G401.6 (cell line): Measurements from ENCODE around the gene GPR139.

ENCODE experiments used
- FAIRE-seq: peaks from 2 replicates; lab custom pipeline; 2012; peaks lifted over from hg19 to GRCh38; lab: Jason Lieb, UNC

Gene GPR139

DNA sequence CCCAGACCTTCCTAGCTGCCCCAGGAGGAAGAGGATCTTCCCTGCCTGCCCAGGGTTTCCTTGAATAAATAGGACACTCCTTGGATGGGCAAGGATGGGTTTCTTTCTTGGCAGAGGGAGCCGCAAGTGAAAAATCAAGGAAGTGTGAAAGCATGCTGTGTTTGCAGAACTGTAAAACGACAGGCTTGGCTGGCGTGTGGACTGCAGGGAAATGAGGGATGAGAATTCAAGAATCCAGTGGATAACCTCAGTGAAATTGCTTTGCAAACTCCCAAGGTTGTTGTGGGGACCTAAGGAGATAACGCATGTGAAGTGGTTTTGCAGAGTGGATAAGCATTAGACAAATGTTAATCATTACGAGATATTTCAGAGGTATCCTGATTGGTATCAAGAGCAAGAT is 20.4 kb downstream of the GPR139 start:
- no peak for FAIRE-seq

DNA sequence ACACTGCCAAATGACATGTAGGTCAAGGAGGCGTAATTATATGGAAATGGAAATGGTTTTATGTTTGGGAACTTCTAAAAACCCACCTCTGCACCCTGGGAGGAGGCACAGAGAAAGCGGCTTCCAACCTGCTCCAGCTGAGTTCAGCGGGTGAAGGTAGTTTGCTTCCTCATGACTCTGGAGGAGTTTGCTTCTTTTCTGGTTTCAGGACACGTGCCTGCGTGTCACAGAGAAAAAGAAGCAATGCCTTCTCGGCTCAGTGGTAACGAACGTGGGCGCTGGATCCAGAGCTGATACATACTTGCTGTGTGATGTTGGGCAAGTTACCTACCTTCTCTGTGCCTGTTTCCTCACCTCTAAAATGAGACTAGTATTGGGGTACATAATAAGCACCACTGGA is 22.1 kb downstream of the GPR139 start:
- FAIRE-seq, result no peak

DNA sequence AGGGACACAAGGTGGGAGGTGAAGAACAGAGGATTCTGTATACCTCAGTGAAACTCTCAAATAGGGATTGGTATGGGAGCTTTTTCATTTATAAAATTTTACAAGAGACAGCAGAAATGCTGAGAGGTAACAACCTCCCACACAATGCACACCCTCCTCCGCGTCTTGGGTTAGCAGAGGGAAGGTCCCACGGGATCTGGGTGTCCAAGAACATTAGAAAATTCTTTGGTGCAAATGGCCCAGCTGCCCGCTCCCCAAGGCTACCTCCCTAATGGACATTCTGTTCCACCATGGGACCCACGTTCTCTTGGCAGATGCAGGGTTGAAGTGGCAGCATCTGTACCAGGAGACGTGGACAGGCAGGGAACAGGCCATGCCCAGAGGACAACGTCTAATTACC is 22.5 kb downstream of the GPR139 start:
- no peak for FAIRE-seq

DNA sequence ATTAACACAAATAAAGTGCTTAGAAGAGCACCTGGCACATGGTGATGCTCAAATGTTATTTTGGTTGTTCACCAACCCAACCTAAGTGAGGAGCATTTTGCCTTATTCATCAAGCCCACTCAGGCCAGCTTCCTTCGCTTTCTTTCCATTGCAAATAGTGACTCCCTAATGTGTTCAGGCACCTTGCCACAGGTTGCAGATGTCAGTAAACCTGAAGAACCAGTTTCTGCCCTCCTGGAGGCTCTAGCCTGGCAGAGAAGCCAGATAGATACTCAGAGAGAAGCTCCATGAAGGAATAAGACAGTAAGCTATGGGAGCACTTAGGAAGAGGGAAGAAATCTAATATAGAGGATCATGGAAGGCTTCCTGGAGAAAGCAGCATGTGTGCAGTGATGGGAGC is 23.9 kb downstream of the GPR139 start:
- FAIRE-seq, result no peak

DNA sequence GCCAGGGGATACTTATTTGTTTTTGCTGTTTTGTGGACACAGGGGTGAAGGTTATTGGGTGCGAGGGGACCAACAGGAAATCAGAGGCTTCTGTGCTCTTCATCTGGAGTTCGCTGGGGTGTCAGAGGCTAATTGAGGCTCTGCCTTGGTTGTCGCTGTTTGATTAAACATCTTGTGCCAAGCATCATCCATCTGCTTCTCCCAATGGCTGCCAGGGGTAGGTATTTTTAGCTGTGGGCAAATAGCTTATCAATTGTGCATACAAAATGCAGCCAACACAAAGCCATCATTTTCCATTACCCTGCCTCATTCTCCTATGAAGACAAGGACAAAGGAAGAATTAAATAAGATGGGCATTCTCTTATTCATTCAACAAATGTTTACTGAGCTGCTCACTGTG is 27.8 kb downstream of the GPR139 start:
- FAIRE-seq, result no peak

DNA sequence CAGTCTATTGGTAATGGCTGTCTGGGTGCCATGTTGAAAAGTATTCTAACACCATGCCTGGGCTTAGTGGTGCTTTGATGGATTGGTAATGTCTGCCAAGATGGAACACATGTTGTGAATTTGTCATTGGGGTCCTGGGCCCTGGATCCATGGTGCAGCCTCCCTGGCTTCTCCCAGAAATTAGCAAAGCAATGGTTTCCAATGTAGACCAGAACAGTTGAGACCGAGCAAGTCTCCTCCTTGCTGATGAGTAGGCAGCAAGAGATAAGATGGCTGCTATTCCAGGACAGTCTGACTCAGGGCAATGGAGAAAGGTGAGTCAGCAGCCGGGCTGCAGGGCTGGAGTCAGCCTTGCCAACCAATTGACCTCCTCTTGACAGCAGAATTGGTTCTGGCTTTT is 30.8 kb downstream of the GPR139 start:
- FAIRE-seq, result no peak

DNA sequence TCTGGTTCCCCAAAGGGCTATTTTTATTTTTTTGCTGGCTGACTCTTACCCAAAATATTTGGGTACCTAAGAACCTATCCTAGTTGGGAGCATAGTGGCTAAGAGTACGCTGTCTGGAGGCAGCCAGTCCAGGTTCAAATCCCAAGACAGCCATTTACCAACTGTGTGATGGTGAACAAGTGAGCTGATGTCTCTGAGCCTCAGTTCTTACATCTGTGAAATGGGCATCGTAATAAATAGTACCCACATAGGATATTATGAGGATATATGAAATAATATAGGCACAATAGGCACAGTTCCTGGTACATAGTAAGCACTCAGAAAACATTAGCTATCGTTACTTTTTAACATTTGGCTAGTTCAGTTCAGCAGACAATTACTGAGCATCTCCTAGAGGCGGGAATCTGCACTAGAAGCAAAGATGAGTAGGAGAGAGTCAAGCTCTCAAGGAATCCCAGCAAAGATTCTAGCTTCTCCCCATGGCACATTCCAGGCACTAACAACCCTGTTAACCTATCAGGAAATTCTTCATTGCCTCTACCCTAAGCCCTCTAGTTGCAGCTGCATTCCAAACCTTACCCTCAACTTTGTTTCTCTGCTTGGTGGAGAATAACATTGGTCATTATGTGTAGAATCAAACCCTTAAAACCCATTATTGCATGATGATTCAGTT is 31.6 kb downstream of the GPR139 start:
- no peak for FAIRE-seq

DNA sequence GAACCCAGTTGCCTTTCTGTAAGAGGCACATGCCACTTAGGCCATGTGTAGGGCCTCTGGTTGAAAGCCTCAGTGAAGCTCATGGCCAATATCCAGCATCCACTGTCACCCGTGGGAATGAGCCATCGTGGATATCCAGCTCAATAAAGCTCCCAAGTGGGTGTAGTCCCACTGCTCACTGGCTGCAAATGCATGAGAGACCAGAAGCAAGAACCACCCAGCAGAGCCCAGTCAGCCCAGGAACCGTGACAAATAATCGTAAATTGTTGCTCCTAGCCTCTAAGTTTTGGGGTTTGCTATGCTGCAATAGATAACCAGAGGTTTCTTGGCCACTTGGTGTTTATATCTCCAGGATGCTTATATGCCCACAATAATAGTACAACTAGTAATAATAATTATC is 33.7 kb downstream of the GPR139 start:
- FAIRE-seq, result no peak

DNA sequence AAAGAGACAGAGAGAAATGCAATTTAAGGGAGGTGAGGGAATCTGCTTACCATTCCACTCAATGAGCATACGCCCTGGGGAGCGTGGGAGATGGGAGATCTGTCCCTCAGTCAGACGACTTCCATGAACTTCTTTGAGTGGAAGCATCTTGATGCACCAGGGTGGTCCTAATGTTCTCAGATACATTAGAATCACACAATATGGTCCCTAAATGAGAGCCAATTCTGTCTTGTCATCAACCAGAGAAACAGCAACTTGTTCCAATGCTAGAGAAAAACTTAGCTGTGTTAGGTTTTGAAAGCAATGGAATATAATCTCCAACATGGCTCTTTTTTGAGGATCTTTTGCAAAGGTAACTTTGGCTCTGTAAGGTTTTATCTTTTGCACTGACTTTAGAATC is 44.1 kb downstream of the GPR139 start:
- FAIRE-seq, result no peak

DNA sequence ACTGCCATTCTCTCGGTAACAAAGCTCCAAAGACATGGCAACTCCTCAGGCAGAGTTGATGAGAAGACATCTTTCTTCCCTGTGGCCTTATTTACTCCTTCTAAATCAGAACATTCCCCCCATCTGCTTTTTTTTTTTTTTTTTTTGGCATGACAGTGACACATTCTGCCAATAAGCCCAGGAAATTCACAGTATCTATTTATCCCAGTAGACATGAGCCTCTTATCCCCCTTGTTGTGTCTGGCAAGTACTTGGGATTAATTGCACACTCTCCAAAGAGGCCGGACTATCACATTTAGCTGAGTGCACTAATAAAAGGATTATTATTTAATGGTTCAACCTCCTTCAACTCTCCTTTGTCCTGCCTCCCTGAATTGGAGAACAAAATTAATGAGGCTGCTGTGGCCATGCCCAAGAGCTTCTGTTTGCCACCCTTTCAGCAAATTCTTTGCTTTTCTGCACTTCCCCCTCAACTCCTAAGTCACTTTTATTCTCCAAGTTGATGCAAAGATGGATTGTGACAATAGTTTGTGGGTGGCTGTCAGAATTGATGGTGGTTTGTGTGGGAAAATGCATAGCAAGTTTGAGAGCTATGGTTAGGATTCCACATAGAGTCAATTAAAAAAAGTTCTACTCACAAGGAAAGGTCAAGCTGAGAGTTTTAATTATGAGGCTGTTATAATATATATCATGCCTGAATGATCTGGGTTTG is 47.2 kb downstream of the GPR139 start:
- no peak for FAIRE-seq

DNA sequence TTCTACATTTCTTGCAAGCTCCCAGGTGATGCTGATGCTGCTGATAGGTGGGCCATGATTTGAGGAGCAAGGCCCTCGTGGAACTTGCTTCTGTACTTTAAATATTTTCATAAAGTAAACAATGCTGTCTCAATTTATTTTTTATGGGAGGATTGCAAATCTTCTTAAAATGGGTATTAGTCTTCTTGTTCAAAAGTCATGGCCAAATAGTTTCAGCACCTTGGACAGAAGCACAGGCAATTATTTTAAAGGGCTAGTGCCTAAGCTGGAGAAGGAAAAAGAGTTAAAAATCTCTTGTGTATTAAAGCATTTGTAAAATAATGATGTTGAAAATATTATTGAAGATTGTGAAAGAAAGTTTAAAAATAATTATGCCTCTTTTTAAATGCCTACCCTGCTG is 50.5 kb downstream of the GPR139 start:
- no peak for FAIRE-seq

DNA sequence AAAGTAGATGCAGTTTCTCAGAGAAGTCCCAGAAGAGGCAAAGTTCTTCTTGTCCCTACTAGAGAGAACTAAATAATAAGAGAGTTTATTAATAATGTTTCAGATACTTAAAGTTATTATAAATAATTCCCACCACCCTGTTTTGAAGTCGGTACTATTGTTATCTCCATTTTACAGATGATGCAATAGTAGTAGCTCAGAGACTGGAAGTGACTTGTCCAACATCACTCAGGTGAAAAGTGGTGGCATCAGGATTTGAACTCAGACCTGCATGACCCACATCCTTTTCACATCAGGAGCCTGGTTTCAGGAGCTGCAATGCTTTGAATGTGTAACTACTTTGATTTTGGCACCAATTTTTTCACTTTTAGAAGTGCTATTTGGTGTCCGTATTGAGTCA is 52.7 kb downstream of the GPR139 start:
- FAIRE-seq, result no peak

DNA sequence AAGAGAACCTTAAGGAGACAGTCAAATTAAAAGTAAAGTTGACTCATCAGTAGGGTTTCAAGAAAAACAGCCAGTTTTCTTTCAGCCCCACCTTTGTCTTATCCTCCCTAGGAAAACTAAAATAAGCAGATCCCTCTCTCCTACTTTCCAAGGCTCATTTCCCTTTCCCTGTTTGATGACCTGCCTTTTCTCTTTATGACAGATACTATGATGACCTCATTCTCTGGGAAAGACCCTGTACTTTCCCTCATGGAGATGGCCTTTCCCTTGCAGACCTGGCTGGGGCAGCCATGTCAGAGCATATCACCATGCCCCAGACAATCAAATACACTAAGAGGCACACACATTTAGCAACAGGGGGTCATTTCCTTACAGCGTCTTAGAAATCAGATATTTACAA is 53.6 kb downstream of the GPR139 start:
- FAIRE-seq, result no peak

DNA sequence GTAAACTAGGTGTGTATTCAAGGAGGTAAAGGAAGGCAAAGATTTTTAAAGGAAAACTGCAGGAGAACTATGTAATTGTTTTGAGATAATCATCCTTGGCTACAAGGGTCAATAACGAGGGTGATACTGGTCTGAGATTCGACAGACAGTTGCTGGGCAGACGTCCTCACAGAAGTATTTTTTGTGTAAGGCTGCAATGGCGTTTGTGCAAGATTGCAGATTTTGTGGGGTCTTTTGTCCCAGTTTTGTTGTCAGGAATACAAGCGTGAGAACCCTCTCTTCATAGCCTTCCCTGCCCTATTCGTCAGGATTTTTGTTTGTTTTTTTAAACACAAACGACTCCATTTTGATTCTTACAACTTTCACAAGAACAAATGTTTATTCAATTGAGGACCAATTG is 57.5 kb downstream of the GPR139 start:
- no peak for FAIRE-seq

DNA sequence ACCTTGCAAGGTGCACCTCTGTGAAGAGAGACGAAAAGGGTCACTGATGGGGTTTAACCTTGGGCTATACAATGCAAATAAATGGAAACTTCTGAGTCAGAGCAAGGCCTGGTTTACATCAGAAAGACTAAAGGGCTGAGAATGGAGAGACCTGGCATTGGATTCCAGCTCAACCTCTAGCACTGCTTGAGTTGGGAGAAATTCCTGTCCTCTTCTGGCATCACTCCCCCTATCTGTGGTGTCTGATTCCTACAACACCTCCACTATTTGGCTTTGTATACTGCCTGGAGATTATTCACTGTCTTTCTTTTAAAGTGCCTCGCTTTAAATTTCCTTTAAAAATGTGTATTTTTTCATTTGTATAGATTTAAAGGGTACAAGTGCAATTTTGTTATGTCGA is 68.8 kb downstream of the GPR139 start:
- no peak for FAIRE-seq

DNA sequence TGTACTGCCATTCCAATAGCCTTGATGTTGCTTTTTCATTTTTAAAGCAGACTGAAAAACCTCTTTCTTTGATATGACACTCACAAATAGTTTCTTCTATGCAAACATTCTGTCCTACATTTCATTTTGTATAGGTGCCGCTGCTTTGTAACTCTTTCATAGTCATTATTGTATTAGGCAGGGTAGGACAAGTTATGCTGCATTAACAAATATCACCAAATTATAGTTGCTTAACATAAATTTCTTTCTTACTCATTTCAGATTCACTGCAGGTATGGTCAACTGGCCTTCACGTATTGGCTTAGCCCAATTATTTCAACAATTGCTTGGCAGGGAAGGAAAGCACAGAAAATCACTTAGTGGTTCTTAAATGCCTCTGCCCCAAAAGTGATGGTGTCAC is 70.8 kb downstream of the GPR139 start:
- FAIRE-seq, result no peak

DNA sequence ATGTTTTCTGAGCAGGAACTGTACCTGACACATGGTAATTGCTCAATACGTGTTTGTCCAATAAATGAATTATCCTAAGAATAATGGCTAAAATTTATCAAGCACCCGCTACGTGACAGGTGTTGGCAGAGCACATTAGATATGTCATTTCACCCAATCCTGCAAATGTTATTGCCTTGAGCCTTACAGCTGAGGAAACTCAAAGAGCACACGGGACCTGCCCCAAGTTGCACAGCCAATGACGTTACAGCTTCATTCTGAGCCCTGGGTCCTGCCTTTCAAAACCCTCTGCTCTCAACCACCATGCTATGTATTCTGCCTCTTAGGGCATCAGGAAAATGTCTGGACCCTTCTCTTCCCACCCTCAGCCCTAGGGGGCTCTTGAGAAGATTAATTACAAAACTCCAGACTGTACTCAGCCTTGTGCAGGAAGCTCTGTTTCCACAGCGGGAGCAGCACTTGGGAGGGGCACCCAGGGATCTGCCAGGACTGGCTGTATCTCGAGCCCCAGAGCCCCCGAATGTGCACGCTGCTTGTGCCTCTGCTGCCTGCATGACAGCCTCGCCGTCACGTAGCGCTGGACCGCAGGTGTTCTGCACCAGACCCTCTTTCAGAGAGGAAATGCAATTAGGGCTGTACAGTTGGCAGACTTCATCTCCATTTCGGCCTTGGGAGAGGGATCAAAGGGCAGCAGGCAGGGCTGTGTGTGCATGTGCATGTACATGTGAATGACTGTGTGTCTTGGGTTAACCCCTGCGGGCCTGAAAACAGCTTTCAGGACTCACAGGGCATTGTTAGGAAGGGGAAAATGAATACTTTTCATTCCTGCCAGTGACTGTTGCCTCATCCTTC is 71.6 kb downstream of the GPR139 start:
- no peak for FAIRE-seq

DNA sequence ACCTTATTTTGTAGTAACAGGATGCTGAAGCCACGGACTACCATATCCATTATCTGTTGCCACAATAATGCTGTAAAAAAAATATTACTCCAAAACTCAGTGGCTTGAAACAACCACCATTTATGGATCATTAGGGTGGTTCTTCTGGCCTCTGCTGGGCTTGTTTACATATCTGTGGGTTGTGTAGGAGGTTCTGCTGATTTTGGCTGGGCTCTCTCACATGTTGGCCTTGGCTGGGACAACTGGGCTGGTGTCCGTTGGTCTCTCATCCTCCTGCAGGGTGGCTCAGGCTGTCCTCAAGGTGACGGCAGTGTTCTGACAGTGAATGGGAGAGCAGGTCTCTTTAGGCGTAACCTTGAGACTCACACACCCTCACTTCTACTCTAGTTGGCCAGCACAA is 76.0 kb downstream of the GPR139 start:
- FAIRE-seq, result no peak

DNA sequence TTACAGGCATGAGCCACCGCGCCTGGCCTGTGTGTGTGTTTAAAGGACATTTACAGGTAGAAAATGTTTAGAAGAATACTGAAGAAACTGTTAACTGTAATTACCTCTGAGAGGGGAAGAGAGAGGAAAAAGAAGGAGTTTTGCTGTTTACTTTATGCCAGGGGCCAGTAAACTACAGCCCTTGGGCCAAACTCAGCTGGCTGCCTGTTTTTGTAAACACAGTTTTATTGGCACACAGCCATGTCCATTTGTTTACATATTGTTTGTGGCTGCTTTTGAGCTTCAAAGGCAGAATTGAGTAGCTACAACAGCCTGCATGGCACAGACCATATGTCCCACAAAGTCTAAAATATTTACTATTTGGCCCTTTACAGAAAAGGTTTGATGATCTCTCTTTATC is 76.4 kb downstream of the GPR139 start:
- FAIRE-seq, result no peak

DNA sequence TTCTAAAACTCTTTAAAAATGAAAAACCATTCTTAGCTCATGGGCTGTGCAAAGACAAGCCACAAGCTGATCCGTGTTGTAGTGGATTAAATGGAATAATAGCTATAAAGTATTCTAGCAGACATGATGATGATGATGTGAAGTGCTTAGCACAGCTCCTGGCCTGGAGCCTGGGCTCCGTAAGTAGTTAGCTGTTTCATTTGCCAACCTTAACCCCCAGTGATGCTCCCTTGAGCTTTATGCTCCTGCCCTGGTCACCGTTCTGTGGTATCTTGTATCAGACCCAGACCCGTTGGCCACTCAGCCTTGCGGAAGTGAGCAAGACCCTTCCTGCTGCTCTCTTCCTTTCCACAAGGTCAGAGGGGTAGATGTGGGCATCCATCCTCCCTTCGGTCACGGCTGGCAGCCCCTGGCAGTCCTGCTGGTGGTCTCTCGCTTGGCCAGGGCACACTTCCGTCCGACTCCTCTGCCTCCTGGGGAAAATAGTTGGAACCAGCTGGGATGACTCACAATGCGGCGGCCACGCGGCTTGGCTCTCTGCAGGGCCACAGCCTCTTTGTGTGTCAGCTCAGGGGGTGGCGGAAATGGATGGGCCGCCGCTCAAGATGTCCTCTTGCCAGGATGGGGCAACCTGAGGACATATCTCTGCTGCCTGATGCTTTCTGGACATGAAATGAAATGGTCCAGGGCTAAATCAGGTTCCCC is 79.1 kb downstream of the GPR139 start:
- no peak for FAIRE-seq

DNA sequence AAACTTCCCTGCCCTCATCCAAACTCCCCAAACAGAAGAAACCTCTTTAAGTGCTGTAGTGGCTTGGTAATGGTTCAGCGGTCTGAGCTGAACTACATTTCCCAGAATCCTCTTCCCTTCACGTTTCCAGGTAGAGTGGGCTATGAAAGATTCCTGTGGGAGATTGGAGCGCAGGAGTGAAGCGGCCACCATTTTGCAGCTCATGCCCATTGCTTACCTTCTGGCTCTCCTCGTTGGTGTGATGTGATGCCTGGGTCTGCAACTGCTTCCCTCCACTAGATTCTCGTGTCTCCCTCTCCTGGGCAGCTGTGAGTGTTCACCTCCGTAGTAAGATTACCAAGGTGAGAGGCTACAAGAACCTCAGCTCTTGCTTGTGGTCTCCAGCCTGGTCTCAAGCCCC is 82.1 kb downstream of the GPR139 start:
- FAIRE-seq, result no peak

DNA sequence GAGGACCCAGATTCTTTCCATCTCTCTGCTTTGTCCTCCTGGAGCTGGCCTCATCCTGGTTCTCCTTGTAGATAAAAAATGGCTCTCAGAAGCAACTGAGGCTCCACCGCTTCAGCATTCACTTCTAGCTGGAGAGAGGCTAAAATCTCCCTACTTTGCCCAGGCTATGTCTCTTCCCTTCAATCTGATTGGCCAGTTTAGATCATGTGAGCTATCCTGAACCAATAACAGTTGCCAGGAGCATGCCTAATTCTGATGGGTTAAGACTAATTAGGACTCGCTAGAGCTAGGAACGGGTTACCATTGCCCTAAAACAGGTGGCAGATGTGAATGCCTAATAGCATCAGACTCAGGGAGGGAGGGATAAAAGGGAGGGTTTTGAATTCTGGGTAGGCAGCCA is 89.6 kb downstream of the GPR139 start:
- FAIRE-seq, result no peak
